ENCODE data around the gene NR1I2.

NR1I2 gene

GRCh38 chr3:119779731-119780383 lies 2.0 kb upstream of the NR1I2 start:
- DNase-seq (ENCODE audit: low read depth in 3 of 3) = no peak

- DNase-seq (ENCODE audit: low read depth in 3 of 3) = no peak
These were observed 559 bp downstream of the NR1I2 start for GRCh38 chr3:119782460-119782859.

GRCh38 chr3:119783255-119783654 lies 1.4 kb downstream of the NR1I2 start:
- no peak for DNase-seq (ENCODE audit: low read depth in 3 of 3)

GRCh38 chr3:119783883-119784282 lies 2.0 kb downstream of the NR1I2 start:
- DNase-seq (ENCODE audit: low read depth in 3 of 3) = no peak

- DNase-seq (ENCODE audit: low read depth in 3 of 3) = no peak
These were observed 4.5 kb downstream of the NR1I2 start for GRCh38 chr3:119786409-119786808.

- DNase-seq (ENCODE audit: low read depth in 3 of 3) = no peak
These were observed 8.5 kb downstream of the NR1I2 start for GRCh38 chr3:119790369-119790768.

GRCh38 chr3:119792270-119792669 lies 10.4 kb downstream of the NR1I2 start:
- DNase-seq (ENCODE audit: low read depth in 3 of 3) = no peak

- no peak for DNase-seq (ENCODE audit: low read depth in 3 of 3)
These were observed 12.5 kb downstream of the NR1I2 start for GRCh38 chr3:119794401-119794800.

- no peak for DNase-seq (ENCODE audit: low read depth in 3 of 3)
These were observed 13.2 kb downstream of the NR1I2 start for GRCh38 chr3:119794971-119795612.

GRCh38 chr3:119795849-119796248 lies 13.9 kb downstream of the NR1I2 start:
- DNase-seq (ENCODE audit: low read depth in 3 of 3) = no peak

- no peak for DNase-seq (ENCODE audit: low read depth in 3 of 3)
These were observed 14.5 kb downstream of the NR1I2 start for GRCh38 chr3:119796368-119796767.

GRCh38 chr3:119796785-119797184 lies 14.9 kb downstream of the NR1I2 start:
- DNase-seq (ENCODE audit: low read depth in 3 of 3) = no peak

GRCh38 chr3:119800844-119801243 lies 18.9 kb downstream of the NR1I2 start:
- DNase-seq (ENCODE audit: low read depth in 3 of 3) = no peak

GRCh38 chr3:119808244-119808643 lies 26.3 kb downstream of the NR1I2 start:
- no peak for DNase-seq (ENCODE audit: low read depth in 3 of 3)

GRCh38 chr3:119808843-119809242 lies 26.9 kb downstream of the NR1I2 start:
- DNase-seq (ENCODE audit: low read depth in 3 of 3) = no peak

- no peak for DNase-seq (ENCODE audit: low read depth in 3 of 3)
These were observed 27.5 kb downstream of the NR1I2 start for GRCh38 chr3:119809249-119810017.

GRCh38 chr3:119810018-119810435 lies 28.1 kb downstream of the NR1I2 start:
- DNase-seq (ENCODE audit: low read depth in 3 of 3) = peak; percentile 39 to 56 (median 43)

GRCh38 chr3:119812491-119813058 lies 30.7 kb downstream of the NR1I2 start:
- no peak for DNase-seq (ENCODE audit: low read depth in 3 of 3)

GRCh38 chr3:119815716-119816115 lies 33.8 kb downstream of the NR1I2 start:
- DNase-seq (ENCODE audit: low read depth in 3 of 3) = no peak

- no peak for DNase-seq (ENCODE audit: low read depth in 3 of 3)
These were observed 35.2 kb downstream of the NR1I2 start for GRCh38 chr3:119817071-119817470.

- no peak for DNase-seq (ENCODE audit: low read depth in 3 of 3)
These were observed 35.9 kb downstream of the NR1I2 start for GRCh38 chr3:119817583-119818363.

GRCh38 chr3:119818937-119819336 lies 37.0 kb downstream of the NR1I2 start:
- no peak for DNase-seq (ENCODE audit: low read depth in 3 of 3)

Data from stimulated activated CD4-positive, alpha-beta T cell treated with anti-CD3 and anti-CD28 coated beads, TNF-alpha, amount 100 ng/mL, for 4 hours (primary cell).